ENCODE results near the gene ABCB10.

DNA sequence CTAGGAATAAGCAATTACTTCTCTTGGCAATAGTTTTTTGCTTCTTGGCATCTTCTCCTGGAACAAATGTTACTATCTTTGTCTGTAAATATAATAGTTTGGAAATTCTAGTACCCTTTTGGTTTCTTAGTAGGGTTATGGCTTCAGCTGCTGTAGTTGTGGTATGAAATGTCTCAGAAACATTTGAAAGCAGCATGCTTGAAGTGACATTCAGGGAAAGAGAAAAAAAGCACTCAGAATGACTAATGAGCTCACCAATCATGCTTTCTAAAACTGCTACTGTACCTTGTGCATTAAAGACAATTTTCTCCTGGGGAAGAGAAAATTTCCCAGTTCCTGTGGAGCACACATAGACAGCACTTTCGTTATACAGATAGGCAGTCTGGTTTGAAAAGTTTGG, 71.3 kb downstream of the ABCB10 start:
- no peak for TF ChIP-seq POLR2A (IDR thresholded peaks at IDR 0.05)
- TF ChIP-seq CTCF (IDR thresholded peaks at IDR 0.05), result no peak

Measured in Peyer's patch (tissue), 4 donors.